HCT116 (cell line): ENCODE data around the gene KIAA0930.

Experiments used
- CEBPB ChIP-seq: IDR thresholded peaks from 2 replicates; pipeline ENCODE4 v1.6.1; 2012; ENCODE audit warnings: low read depth
- CTCF ChIP-seq, 3 experiments: fragments of 200-600 bp in 1 of 3; sonication (generic) in 1 of 3; IDR thresholded peaks in 2 of 3; conservative IDR thresholded peaks in 1 of 3; 2 replicates each; pipeline ENCODE4 v1.5.1; 2012 to 2017; ENCODE audit warnings: low read depth in 2 of 3, low read length in 2 of 3, antibody characterized with exemption in 1 of 3, borderline replicate concordance in 1 of 3, control low read depth in 1 of 3, mild to moderate bottlenecking in 1 of 3, mixed read lengths in 1 of 3, mixed run types in 1 of 3, moderate library complexity in 1 of 3; ENCODE audit not compliant: insufficient read depth in 1 of 3
- JUND ChIP-seq: IDR thresholded peaks from 2 replicates; pipeline ENCODE4 v1.6.1; 2012
- POLR2A ChIP-seq: IDR thresholded peaks from 2 replicates; pipeline ENCODE4 v1.7.0; 2011; ENCODE audit warnings: borderline replicate concordance; ENCODE audit not compliant: insufficient read depth, insufficient read length; ENCODE audit errors: extremely low read depth
- POLR2AphosphoS5 ChIP-seq: IDR thresholded peaks from 2 replicates; pipeline ENCODE4 v1.6.1; 2011; ENCODE audit warnings: mild to moderate bottlenecking, low read depth, low read length, moderate library complexity
- SP1 ChIP-seq: IDR thresholded peaks from 2 replicates; pipeline ENCODE4 v1.6.1; 2012; ENCODE audit warnings: low read depth
- TCF7L2 ChIP-seq: IDR thresholded peaks from 2 replicates; pipeline ENCODE4 v1.7.0; 2011; ENCODE audit warnings: borderline replicate concordance, inconsistent platforms; ENCODE audit not compliant: insufficient read depth, insufficient read length; ENCODE audit errors: extremely low read depth
- ZNF274 ChIP-seq: fragments of 200-500 bp; sonication (Bioruptor generic); IDR thresholded peaks from 2 replicates; pipeline ENCODE4 v1.6.1; 2014; ENCODE audit warnings: mild to moderate bottlenecking, low read depth, low read length, inconsistent platforms
- TF ChIP-seq, protein P1 (sequence below): IDR thresholded peaks from 2 replicates; pipeline ENCODE4 v1.6.1; 2012; ENCODE audit warnings: low read depth
- TF ChIP-seq, protein P2 (sequence below): IDR thresholded peaks from 2 replicates; pipeline ENCODE4 v1.6.1; 2012

GRCh38 chr22:45171830-45172229, 68.9 kb downstream of the KIAA0930 start:
- TF ChIP-seq CTCF (IDR thresholded peaks at IDR 0.05 in 2 of 3, conservative IDR thresholded peaks at IDR 0.05 in 1 of 3; ENCODE audit: borderline replicate concordance in 1 of 3, insufficient read depth in 1 of 3, low read depth in 2 of 3, low read length in 2 of 3) (no peak), POLR2A (no peak), JUND (no peak), CEBPB (no peak), POLR2AphosphoS5 (no peak), SP1 (no peak), ZNF274 (no peak), TCF7L2 (no peak)
- TF ChIP-seq, protein P1, sequence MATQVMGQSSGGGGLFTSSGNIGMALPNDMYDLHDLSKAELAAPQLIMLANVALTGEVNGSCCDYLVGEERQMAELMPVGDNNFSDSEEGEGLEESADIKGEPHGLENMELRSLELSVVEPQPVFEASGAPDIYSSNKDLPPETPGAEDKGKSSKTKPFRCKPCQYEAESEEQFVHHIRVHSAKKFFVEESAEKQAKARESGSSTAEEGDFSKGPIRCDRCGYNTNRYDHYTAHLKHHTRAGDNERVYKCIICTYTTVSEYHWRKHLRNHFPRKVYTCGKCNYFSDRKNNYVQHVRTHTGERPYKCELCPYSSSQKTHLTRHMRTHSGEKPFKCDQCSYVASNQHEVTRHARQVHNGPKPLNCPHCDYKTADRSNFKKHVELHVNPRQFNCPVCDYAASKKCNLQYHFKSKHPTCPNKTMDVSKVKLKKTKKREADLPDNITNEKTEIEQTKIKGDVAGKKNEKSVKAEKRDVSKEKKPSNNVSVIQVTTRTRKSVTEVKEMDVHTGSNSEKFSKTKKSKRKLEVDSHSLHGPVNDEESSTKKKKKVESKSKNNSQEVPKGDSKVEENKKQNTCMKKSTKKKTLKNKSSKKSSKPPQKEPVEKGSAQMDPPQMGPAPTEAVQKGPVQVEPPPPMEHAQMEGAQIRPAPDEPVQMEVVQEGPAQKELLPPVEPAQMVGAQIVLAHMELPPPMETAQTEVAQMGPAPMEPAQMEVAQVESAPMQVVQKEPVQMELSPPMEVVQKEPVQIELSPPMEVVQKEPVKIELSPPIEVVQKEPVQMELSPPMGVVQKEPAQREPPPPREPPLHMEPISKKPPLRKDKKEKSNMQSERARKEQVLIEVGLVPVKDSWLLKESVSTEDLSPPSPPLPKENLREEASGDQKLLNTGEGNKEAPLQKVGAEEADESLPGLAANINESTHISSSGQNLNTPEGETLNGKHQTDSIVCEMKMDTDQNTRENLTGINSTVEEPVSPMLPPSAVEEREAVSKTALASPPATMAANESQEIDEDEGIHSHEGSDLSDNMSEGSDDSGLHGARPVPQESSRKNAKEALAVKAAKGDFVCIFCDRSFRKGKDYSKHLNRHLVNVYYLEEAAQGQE: no peak
- TF ChIP-seq, protein P2, sequence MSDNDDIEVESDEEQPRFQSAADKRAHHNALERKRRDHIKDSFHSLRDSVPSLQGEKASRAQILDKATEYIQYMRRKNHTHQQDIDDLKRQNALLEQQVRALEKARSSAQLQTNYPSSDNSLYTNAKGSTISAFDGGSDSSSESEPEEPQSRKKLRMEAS: no peak
